ENCODE measurements around the gene NADSYN1. TPM values are rescaled to one million over a fixed set of nuclear protein-coding genes. Genes with fewer than 3 reads are reported as not detected.

NADSYN1 gene
- total and polyA plus RNA-seq, 10 donors = 68.4 to 137 (median 105) TPM

GRCh38 chr11:71423181-71423790 lies 29.7 kb upstream of the NADSYN1 start:
- H3K9me3 ChIP-seq = no peaks in the 10 kb centered on the region
- intact Hi-C loops (cut with DNase I; ENCODE audit: low total_unique reads) = no loop called here
- H3K36me3 ChIP-seq = no peaks in the 10 kb centered on the region
- TF ChIP-seq POLR2AphosphoS5 (IDR thresholded peaks at IDR 0.05) = no peak
- TF ChIP-seq POLR2A (IDR thresholded peaks at IDR 0.05) = no peak
- no peak for TF ChIP-seq CTCF (IDR thresholded peaks at IDR 0.05 in 8 of 11, conservative IDR thresholded peaks at IDR 0.05 in 3 of 11)
- H3K27ac ChIP-seq = no peak overlapping the region
- no peaks in the 10 kb centered on the region for H3K27me3 ChIP-seq (replicated peaks in 1 of 7)
- H3K4me3 ChIP-seq = no peak overlapping the region
- 52 to 66% (median 59%) methylated on average over 7 of the region's 7 CpGs for WGBS, 5 donors
- DNase-seq = no peak
- H3K4me1 ChIP-seq = peaks cover 0 to 33% (median 12%) of the 10 kb centered on the region in 6 donors

- no peak for TF ChIP-seq POLR2AphosphoS5 (IDR thresholded peaks at IDR 0.05)
Measured at GRCh38 chr11:71425409-71425808, 27.6 kb upstream of the NADSYN1 start.

GRCh38 chr11:71425860-71426259 lies 27.1 kb upstream of the NADSYN1 start:
- no peak for TF ChIP-seq POLR2AphosphoS5 (IDR thresholded peaks at IDR 0.05)
- no peak for TF ChIP-seq CTCF (IDR thresholded peaks at IDR 0.05 in 8 of 11, conservative IDR thresholded peaks at IDR 0.05 in 3 of 11)
- no peak for TF ChIP-seq POLR2A (IDR thresholded peaks at IDR 0.05)
- intact Hi-C loops (cut with DNase I; ENCODE audit: low total_unique reads) = no loop called here
- no peaks in the 10 kb centered on the region for H3K36me3 ChIP-seq
- H3K27me3 ChIP-seq (replicated peaks in 1 of 7) = no peaks in the 10 kb centered on the region
- no peak overlapping the region for H3K4me3 ChIP-seq
- peaks cover 0 to 13% (median 0%) of the 10 kb centered on the region in 6 donors for H3K4me1 ChIP-seq
- DNase-seq = no peak
- H3K27ac ChIP-seq = no peak overlapping the region
- H3K9me3 ChIP-seq = no peaks in the 10 kb centered on the region
- 68 to 73% (median 71%) methylated on average over 4 of the region's 4 CpGs for WGBS, 5 donors

More at GRCh38 chr11:71425409-71425808, 27.6 kb upstream of the NADSYN1 start:
- H3K9me3 ChIP-seq = no peaks in the 10 kb centered on the region
- H3K4me1 ChIP-seq = peaks cover 0 to 18% (median 2%) of the 10 kb centered on the region in 6 donors
- no peaks in the 10 kb centered on the region for H3K27me3 ChIP-seq (replicated peaks in 1 of 7)
- no peaks in the 10 kb centered on the region for H3K36me3 ChIP-seq
- intact Hi-C loops (cut with DNase I; ENCODE audit: low total_unique reads) = no loop called here
- 90 to 98% (median 92%) methylated on average over 2 of the region's 2 CpGs for WGBS, 5 donors
- DNase-seq = no peak
- no peak overlapping the region for H3K27ac ChIP-seq
- no peak overlapping the region for H3K4me3 ChIP-seq

- intact Hi-C loops (cut with DNase I; ENCODE audit: low total_unique reads) = no loop called here
- H3K36me3 ChIP-seq = no peaks in the 10 kb centered on the region
- H3K27ac ChIP-seq = no peak overlapping the region
- no peak for DNase-seq
- 83 to 95% (median 91%) methylated on average over 3 of the region's 3 CpGs for WGBS, 5 donors
- no peaks in the 10 kb centered on the region for H3K27me3 ChIP-seq (replicated peaks in 1 of 7)
- TF ChIP-seq POLR2AphosphoS5 (IDR thresholded peaks at IDR 0.05) (no peak), CTCF (IDR thresholded peaks at IDR 0.05 in 8 of 11, conservative IDR thresholded peaks at IDR 0.05 in 3 of 11) (no peak), POLR2A (IDR thresholded peaks at IDR 0.05) (no peak)
- no peaks in the 10 kb centered on the region for H3K9me3 ChIP-seq
- H3K4me3 ChIP-seq = no peak overlapping the region
- H3K4me1 ChIP-seq = peaks cover 0 to 11% (median 0%) of the 10 kb centered on the region in 6 donors
Measured at GRCh38 chr11:71426413-71426812, 26.6 kb upstream of the NADSYN1 start.

Data from spleen (tissue), 11 donors.